ENCODE results near the gene SH2D1A. TPM values are rescaled to one million over a fixed set of nuclear protein-coding genes. Genes with fewer than 3 reads are reported as not detected.

Gene SH2D1A
- total and polyA plus RNA-seq, 2 of the 13 experiments (the other 11 are each of a cell fraction or from before 2014, with no cell fraction given), result not detected

- TF ChIP-seq HNF1B (CRISPR knock-in tag; IDR thresholded peaks at IDR 0.05) (no peak), ZBTB42 (CRISPR knock-in tag; IDR thresholded peaks at IDR 0.05) (no peak)
Measured at GRCh38 chrX:124405868-124406267, 59.5 kb downstream of the SH2D1A start (continued).

GRCh38 chrX:124406294-124407014 is 60.1 kb downstream of the SH2D1A start:
- Histone ChIP-seq H3K36me3 (replicated peaks in 1 of 2; ENCODE audit: control insufficient read depth in 1 of 2, insufficient read depth in 2 of 2, low read length in 2 of 2) (no peaks in the 10 kb centered on the region), H4K20me1 (ENCODE audit: insufficient read depth, low read length) (no peaks in the 10 kb centered on the region), H3K9me3 (ENCODE audit: low read length) (no peaks in the 10 kb centered on the region), H3K4me3 (replicated peaks in 1 of 3; ENCODE audit: insufficient read depth in 1 of 3, low read depth in 2 of 3, low read length in 3 of 3) (no peak overlapping the region), H2AFZ (ENCODE audit: low read length) (no peak overlapping the region), H3K4me1 (ENCODE audit: insufficient read depth, low read length) (no peaks in the 10 kb centered on the region), H3K9ac (ENCODE audit: insufficient read depth, low read depth, low read length) (no peak overlapping the region), H3K4me2 (ENCODE audit: low read depth, low read length) (no peak overlapping the region), H3K79me2 (ENCODE audit: insufficient read depth, low read length) (no peaks in the 10 kb centered on the region), H3K27ac (ENCODE audit: extremely low read length, insufficient read depth, low read length) (no peak overlapping the region), H3K27me3 (ENCODE audit: control insufficient read depth in 1 of 2, insufficient read depth in 2 of 2, low read length in 2 of 2) (0 out of 5 replicates have a peak, but pooled peaks cover 0 to 1% of the 10 kb centered on the region in 2 experiments)
- no TSS peak for BruUV-seq (replicated peaks)
- POLR2A ChIA-PET, result no interaction called here
- CTCF ChIA-PET (ENCODE audit: low intra/inter-chr PET ratio, low total read pairs), result interaction anchor here (1.4 kb wide), 1 partner anchor 725 kb away, joined by 3 read pairs; no protein-coding TSS in a partner anchor
- in situ Hi-C loops (cut with HindIII; ENCODE audit: extremely low pct_ligation_motif_present, low pct_unique_long_range_greater_than_20kb), result loop anchor here (10.0 kb wide), 1 partner anchor 728 kb away; no protein-coding TSS in a partner anchor
- DNase-seq (ENCODE audit: low spot score) (peak; percentile 31), ATAC-seq (peak; percentile 79), FAIRE-seq (peak; percentile 64)
- TF ChIP-seq ZBTB3 (CRISPR knock-in tag; IDR thresholded peaks at IDR 0.05; ENCODE audit: borderline replicate concordance, low read depth) (no peak), SMC3 (IDR thresholded peaks at IDR 0.05; ENCODE audit: low read length) (peak; percentile 37; the same call in 1 of the 2 replicates), USF2 (IDR thresholded peaks at IDR 0.05; ENCODE audit: low read depth, low read length) (no peak), USF2 (CRISPR knock-in tag; IDR thresholded peaks at IDR 0.05; ENCODE audit: borderline replicate concordance) (no peak), STAG1 (CRISPR knock-in tag; IDR thresholded peaks at IDR 0.05) (peak; percentile 77), CTCF (CRISPR knock-in tag; IDR thresholded peaks at IDR 0.05) (peak; percentile 64), RAD21 (CRISPR knock-in tag; IDR thresholded peaks at IDR 0.05) (0 out of 2 replicates have a peak, but pooled peaks have one; percentile 15)
- intact Hi-C loops (cut with micrococcal nuclease; ENCODE audit: unreplicated experiment), result loop anchor here (1.0 to 10.0 kb wide), 2 partner anchors 308 to 725 kb away; no protein-coding TSS in a partner anchor
- 5% methylated on average over 10 of the region's 12 CpGs for WGBS (ENCODE audit: low lambda C conversion rate)

All from HepG2 (cell line).